ENCODE results near the gene PADI2.

GRCh38 chr1:17155257-17155920 lies 36.1 kb upstream of the PADI2 start:
- TF ChIP-seq SRF (IDR thresholded peaks at IDR 0.05; ENCODE audit: low read depth, low read length) (no peak), CTCF (IDR thresholded peaks at IDR 0.05; ENCODE audit: control extremely low read depth in 1 of 3, insufficient read depth in 1 of 3, low read depth in 1 of 3, low read length in 3 of 3) (no peak), SIRT6 (IDR thresholded peaks at IDR 0.05; ENCODE audit: low read length) (no peak), POLR2AphosphoS5 (IDR thresholded peaks at IDR 0.05; ENCODE audit: low read depth, low read length) (no peak), NRF1 (IDR thresholded peaks at IDR 0.05; ENCODE audit: low read depth, low read length) (no peak), CHD2 (IDR thresholded peaks at IDR 0.05; ENCODE audit: low read length) (no peak)
